Measurements from ENCODE around the gene ISOC2.
A peak's percentile ranks its signal among the peaks of the same experiment; 100 is the strongest.
"Not testable (repeated sequence)": the region's sequence is repeated elsewhere in the genome, so short reads cannot be mapped to it uniquely, and the experiment has no call there.

The ISOC2 gene

GRCh38 chr19:55456347-55456746, 5.1 kb downstream of the ISOC2 start:
- no peak for DNase-seq

GRCh38 chr19:55455576-55456235, 5.7 kb downstream of the ISOC2 start:
- no peak for DNase-seq

GRCh38 chr19:55454787-55455243, 6.6 kb downstream of the ISOC2 start:
- DNase-seq = peak; percentile 29

GRCh38 chr19:55453511-55454260, 7.8 kb downstream of the ISOC2 start:
- DNase-seq = no peak

- DNase-seq = no peak
Measured at GRCh38 chr19:55452749-55453346, 8.6 kb downstream of the ISOC2 start.

- DNase-seq = no peak
Measured at GRCh38 chr19:55451965-55452748, 9.3 kb downstream of the ISOC2 start.

GRCh38 chr19:55451163-55451964, 10.1 kb downstream of the ISOC2 start:
- DNase-seq = no peak

GRCh38 chr19:55449469-55449868, 12.0 kb downstream of the ISOC2 start:
- DNase-seq = no peak

- DNase-seq = not testable (repeated sequence)
Measured at GRCh38 chr19:55448175-55448490, 13.3 kb downstream of the ISOC2 start.

- DNase-seq = no peak
Measured at GRCh38 chr19:55447421-55448174, 13.8 kb downstream of the ISOC2 start.

GRCh38 chr19:55446060-55446459, 15.4 kb downstream of the ISOC2 start:
- no peak for DNase-seq

GRCh38 chr19:55444646-55445045, 16.8 kb downstream of the ISOC2 start:
- no peak for DNase-seq

GRCh38 chr19:55443824-55444480, 17.5 kb downstream of the ISOC2 start:
- no peak for DNase-seq

GRCh38 chr19:55443045-55443823, 18.2 kb downstream of the ISOC2 start, which contains the start of gene SHISA7:
Gene SHISA7, minus strand, starts transcription at chr19:55443300. Its CDS starts 437 bp downstream, at chr19:55442863.
- no peak for DNase-seq

GRCh38 chr19:55442372-55442961, 19.0 kb downstream of the ISOC2 start:
- DNase-seq = no peak

- DNase-seq = no peak
Measured at GRCh38 chr19:55441692-55442321, 19.6 kb downstream of the ISOC2 start.

GRCh38 chr19:55441319-55441691, 20.1 kb downstream of the ISOC2 start:
- DNase-seq = no peak

GRCh38 chr19:55440411-55441105, 20.9 kb downstream of the ISOC2 start:
- no peak for DNase-seq

- DNase-seq = no peak
Measured at GRCh38 chr19:55439052-55439451, 22.4 kb downstream of the ISOC2 start.
